ENCODE results near the gene RABGAP1L.
"Not testable (repeated sequence)": the region's sequence is repeated elsewhere in the genome, so short reads cannot be mapped to it uniquely, and the experiment has no call there.

The RABGAP1L gene

DNA sequence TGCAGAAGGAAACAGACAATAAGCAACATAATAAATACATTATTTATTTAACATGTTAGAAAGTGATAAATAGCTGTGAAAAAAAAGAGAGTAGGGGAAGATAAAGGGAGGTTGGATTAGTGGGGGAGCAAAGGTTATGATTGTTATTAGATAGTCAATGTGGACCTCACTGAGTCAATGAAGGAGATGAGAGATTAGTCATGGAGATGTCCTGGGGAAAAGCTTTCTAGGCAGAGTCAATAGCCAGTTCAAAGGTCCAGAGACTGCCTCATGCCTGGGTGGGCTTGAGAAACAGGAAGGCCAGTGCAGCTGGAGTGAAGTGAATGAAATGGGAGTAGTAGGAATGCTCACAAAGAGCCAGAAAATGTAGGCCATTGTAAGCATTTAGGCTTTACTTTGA lies 653.3 kb downstream of the RABGAP1L start:
- H3K4me3 ChIP-seq (replicated peaks in 1 of 2; ENCODE audit: low read depth in 2 of 2, low read length in 2 of 2) = no peak overlapping the region
- DNase-seq (ENCODE audit: low read depth in 2 of 2) = peak in 1 of 2 donors; percentile 12
- TF ChIP-seq, protein P1, sequence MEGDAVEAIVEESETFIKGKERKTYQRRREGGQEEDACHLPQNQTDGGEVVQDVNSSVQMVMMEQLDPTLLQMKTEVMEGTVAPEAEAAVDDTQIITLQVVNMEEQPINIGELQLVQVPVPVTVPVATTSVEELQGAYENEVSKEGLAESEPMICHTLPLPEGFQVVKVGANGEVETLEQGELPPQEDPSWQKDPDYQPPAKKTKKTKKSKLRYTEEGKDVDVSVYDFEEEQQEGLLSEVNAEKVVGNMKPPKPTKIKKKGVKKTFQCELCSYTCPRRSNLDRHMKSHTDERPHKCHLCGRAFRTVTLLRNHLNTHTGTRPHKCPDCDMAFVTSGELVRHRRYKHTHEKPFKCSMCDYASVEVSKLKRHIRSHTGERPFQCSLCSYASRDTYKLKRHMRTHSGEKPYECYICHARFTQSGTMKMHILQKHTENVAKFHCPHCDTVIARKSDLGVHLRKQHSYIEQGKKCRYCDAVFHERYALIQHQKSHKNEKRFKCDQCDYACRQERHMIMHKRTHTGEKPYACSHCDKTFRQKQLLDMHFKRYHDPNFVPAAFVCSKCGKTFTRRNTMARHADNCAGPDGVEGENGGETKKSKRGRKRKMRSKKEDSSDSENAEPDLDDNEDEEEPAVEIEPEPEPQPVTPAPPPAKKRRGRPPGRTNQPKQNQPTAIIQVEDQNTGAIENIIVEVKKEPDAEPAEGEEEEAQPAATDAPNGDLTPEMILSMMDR (IDR thresholded peaks at IDR 0.05; ENCODE audit: low read depth, low read length) = no peak

- no peak overlapping the region for H3K4me3 ChIP-seq (replicated peaks in 1 of 2; ENCODE audit: low read depth in 2 of 2, low read length in 2 of 2)
- DNase-seq (ENCODE audit: low read depth in 2 of 2) = peak; percentile 4 to 68
- TF ChIP-seq, protein P1 (IDR thresholded peaks at IDR 0.05; ENCODE audit: low read depth, low read length) = no peak
These were observed 655.7 kb downstream of the RABGAP1L start for GRCh38 chr1:174815036-174815435.

DNA sequence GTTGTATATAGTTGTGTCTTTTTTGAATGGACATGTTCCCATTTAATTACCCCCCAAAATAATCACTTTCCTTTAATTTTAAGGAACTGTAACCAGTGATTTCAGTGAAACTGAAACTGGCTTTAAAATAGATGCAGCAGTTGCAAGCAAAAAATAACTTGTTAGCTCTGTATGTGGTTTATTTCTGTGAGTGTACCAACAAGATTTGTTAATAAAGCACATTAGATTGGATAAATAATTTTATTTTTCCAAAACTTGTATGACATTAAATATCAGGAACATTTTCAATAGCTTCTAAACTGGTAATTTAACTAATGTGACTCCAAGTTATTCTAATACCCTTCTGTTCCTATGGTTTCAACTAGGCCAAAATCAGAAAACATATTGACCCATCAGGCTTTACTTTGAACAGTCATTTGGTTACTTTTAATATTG lies 656.2 kb downstream of the RABGAP1L start:
- TF ChIP-seq, protein P1 (IDR thresholded peaks at IDR 0.05; ENCODE audit: low read depth, low read length) = no peak
- no peak overlapping the region for H3K4me3 ChIP-seq (replicated peaks in 1 of 2; ENCODE audit: low read depth in 2 of 2, low read length in 2 of 2)
- DNase-seq (ENCODE audit: low read depth in 2 of 2) = no peak

DNA sequence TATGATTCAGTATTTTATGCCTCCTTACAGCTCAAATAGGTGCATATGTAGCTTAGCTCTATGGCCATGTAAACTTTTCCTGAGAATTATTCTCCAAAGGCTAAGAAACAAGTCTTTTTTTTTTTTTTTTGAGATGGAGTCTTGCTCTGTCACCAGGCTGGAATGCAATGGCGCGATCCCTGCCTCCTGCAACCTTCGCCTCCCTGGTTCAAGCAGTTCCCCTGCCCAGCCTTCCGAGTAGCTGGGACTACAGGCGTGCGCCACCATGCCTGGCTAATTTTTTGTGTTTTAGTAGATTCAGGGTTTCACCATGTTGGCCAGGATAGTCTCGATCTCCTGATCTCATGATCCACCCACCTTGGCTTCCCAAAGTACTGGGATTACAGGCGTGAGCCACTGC lies 657.3 kb downstream of the RABGAP1L start:
- H3K4me3 ChIP-seq (replicated peaks in 1 of 2; ENCODE audit: low read depth in 2 of 2, low read length in 2 of 2); DNase-seq (ENCODE audit: low read depth in 2 of 2): not testable (repeated sequence)

GRCh38 chr1:174818014-174818616 lies 658.8 kb downstream of the RABGAP1L start:
- TF ChIP-seq, protein P1 (IDR thresholded peaks at IDR 0.05; ENCODE audit: low read depth, low read length) = no peak
- no peak for DNase-seq (ENCODE audit: low read depth in 2 of 2)

DNA sequence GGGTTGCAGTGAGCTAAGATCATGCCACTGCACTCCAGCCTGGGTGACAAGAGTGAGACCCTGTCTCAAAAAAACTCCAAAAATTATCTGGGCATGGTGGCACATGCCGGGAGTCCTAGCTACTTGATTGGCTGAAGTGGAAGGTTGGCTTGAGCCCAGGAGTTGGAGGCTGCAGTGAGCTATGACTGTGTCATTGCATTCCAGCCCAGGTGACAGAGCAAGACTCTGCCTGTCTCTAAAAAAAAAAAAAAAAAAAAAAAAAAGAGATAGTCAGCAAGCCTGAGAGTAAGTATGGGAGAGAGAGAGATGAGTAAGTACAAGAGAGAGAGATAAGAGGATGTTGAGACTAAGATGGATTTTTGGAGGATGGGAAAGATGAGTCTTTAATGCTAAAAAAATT lies 659.6 kb downstream of the RABGAP1L start:
- TF ChIP-seq, protein P1 (IDR thresholded peaks at IDR 0.05; ENCODE audit: low read depth, low read length) = no peak
- peak in 1 of 2 donors; percentile 46 for DNase-seq (ENCODE audit: low read depth in 2 of 2)
- no peak overlapping the region for H3K4me3 ChIP-seq (replicated peaks in 1 of 2; ENCODE audit: low read depth in 2 of 2, low read length in 2 of 2)

More at GRCh38 chr1:174818014-174818616, 658.8 kb downstream of the RABGAP1L start:
- no peak overlapping the region for H3K4me3 ChIP-seq (replicated peaks in 1 of 2; ENCODE audit: low read depth in 2 of 2, low read length in 2 of 2)

- no peak for DNase-seq (ENCODE audit: low read depth in 2 of 2)
- H3K4me3 ChIP-seq (replicated peaks in 1 of 2; ENCODE audit: low read depth in 2 of 2, low read length in 2 of 2) = no peak overlapping the region
- TF ChIP-seq, protein P1 (IDR thresholded peaks at IDR 0.05; ENCODE audit: low read depth, low read length) = no peak
These were observed 660.3 kb downstream of the RABGAP1L start for GRCh38 chr1:174819596-174819995.
